BJ (cell line): Measurements from ENCODE around the gene ZBTB12. TPM values are rescaled to one million over a fixed set of nuclear protein-coding genes. Genes with fewer than 3 reads are reported as not detected.

ENCODE experiments used
- CTCF ChIA-PET: fragments of 350-600 bp; formaldehyde crosslinking; extraction: SDS; loops from one replicate; lab custom pipeline; 2021; ENCODE audit warnings: antibody characterized with exemption, inconsistent platforms; lab: Yijun Ruan, JAX
- POLR2A ChIA-PET: fragments of 300-600 bp; sonication (Branson Sonifier 250); formaldehyde crosslinking; extraction: SDS; loops from one replicate; lab custom pipeline; 2021; ENCODE audit warnings: antibody characterized with exemption; lab: Charles Lee
- DNase-seq: peaks from one replicate; pipeline ENCODE4 v3.0.0-alpha.2; 2011; ENCODE audit warnings: low read depth
- H3K27me3 ChIP-seq: 2 replicates; pipeline ENCODE4 v1.6.0; 2011; ENCODE audit warnings: low read length; ENCODE audit not compliant: control insufficient read depth, insufficient read depth
- H3K36me3 ChIP-seq: 2 replicates; pipeline ENCODE4 v1.5.1; 2011; ENCODE audit warnings: low read length; ENCODE audit not compliant: control insufficient read depth, insufficient read depth
- H3K4me3 ChIP-seq: 2 replicates; pipeline ENCODE4 v1.5.1; 2011; ENCODE audit warnings: low read depth, mild to moderate bottlenecking, control low read depth, low read length
- CTCF ChIP-seq: IDR thresholded peaks from 2 replicates; pipeline ENCODE4 v1.5.1; 2011; ENCODE audit warnings: low read depth, mild to moderate bottlenecking, control low read depth, inconsistent platforms, low read length, moderate library complexity; ENCODE audit not compliant: insufficient read depth
- polyA minus RNA-seq: library from RNA; depleted of rRNA, polyadenylated mRNA; stranded (reverse); fragments of >200 nt; gene quantifications from 2 replicates; pipeline ENCODE4 v1.2.3, GENCODE V29; 2011; rRNA and poly(A)+ RNA removed
- polyA plus RNA-seq: library from polyadenylated mRNA; depleted of rRNA; stranded (reverse); fragments of >200 nt; gene quantifications from 2 replicates; pipeline ENCODE4 v1.2.3, GENCODE V29; 2011; rRNA removed

Gene ZBTB12
- polyA plus RNA-seq (2.0 and 2.6 TPM in 2 replicates), polyA minus RNA-seq (3.2 and 3.6 TPM in 2 replicates)

- ChIA-PET POLR2A (interaction anchor here (0.6 to 1.1 kb wide), 2 partner anchors 50 to 57 kb away, joined by 4 to 19 read pairs; no protein-coding TSS in a partner anchor), CTCF (interaction anchor here (1.1 to 4.5 kb wide), 3 partner anchors 26 to 58 kb away, joined by 3 to 26 read pairs (median 4); no protein-coding TSS in a partner anchor)
- TF ChIP-seq CTCF = no peak
- H3K4me3 ChIP-seq = peak within 1 kb of the TSS; percentile 61
- H3K36me3 ChIP-seq = no peaks in the 10 kb centered on the region
- peak; percentile 74 for DNase-seq
- no peaks in the 10 kb centered on the region for H3K27me3 ChIP-seq
Measured at GRCh38 chr6:31901953-31902643, at the start of gene ZBTB12. Gene ZBTB12 (minus strand): TSS chr6:31902086. CDS start chr6:31901305, 781 bp downstream.

GRCh38 chr6:31949926-31950548 lies 48.2 kb upstream of the ZBTB12 start:
- Histone ChIP-seq H3K27me3 (no peaks in the 10 kb centered on the region), H3K36me3 (peaks cover 17% of the 10 kb centered on the region), H3K4me3 (no peak overlapping the region)
- POLR2A ChIA-PET = interaction anchor here (0.5 kb wide), 1 partner anchor 33 kb away, joined by 3 read pairs; no protein-coding TSS in a partner anchor
- TF ChIP-seq CTCF = no peak
- DNase-seq = no peak
- CTCF ChIA-PET = interaction anchor here (1.6 to 4.0 kb wide), 4 partner anchors 11 to 87 kb away, joined by 6 to 35 read pairs (median 23); partner anchors contain the start of genes NEU1 and ZBTB12

GRCh38 chr6:31948753-31949413 lies 47.0 kb upstream of the ZBTB12 start:
- POLR2A ChIA-PET = no interaction called here
- no peak for DNase-seq

GRCh38 chr6:31948306-31948705 lies 46.4 kb upstream of the ZBTB12 start:
- POLR2A ChIA-PET = no interaction called here
- Histone ChIP-seq H3K27me3 (no peaks in the 10 kb centered on the region), H3K4me3 (no peak overlapping the region), H3K36me3 (peaks cover 8% of the 10 kb centered on the region)
- CTCF ChIA-PET = no interaction called here
- no peak for TF ChIP-seq CTCF
- DNase-seq = no peak

More at GRCh38 chr6:31948753-31949413, 47.0 kb upstream of the ZBTB12 start:
- TF ChIP-seq CTCF = no peak
- CTCF ChIA-PET = no interaction called here
- H3K4me3 ChIP-seq = no peak overlapping the region
- H3K36me3 ChIP-seq = peaks cover 8% of the 10 kb centered on the region
- no peaks in the 10 kb centered on the region for H3K27me3 ChIP-seq

GRCh38 chr6:31947864-31948263 lies 46.0 kb upstream of the ZBTB12 start:
- POLR2A ChIA-PET = no interaction called here
- no peak for TF ChIP-seq CTCF

More at GRCh38 chr6:31947864-31948263, 46.0 kb upstream of the ZBTB12 start:
- Histone ChIP-seq H3K36me3 (peaks cover 8% of the 10 kb centered on the region), H3K27me3 (peaks cover 1% of the 10 kb centered on the region), H3K4me3 (no peak overlapping the region)
- no peak for DNase-seq
- CTCF ChIA-PET = no interaction called here
